AG10803 (cell line): ENCODE results near the gene LGALS7.
"Not testable (repeated sequence)": the region's sequence is repeated elsewhere in the genome, so short reads cannot be mapped to it uniquely, and the experiment has no call there.

Experiments used
- DNase-seq: peaks from one replicate; pipeline ENCODE4 v3.0.0; 2010; ENCODE audit warnings: low read depth
- H3K4me3 ChIP-seq: 2 replicates; pipeline ENCODE4 v1.5.1; 2011; ENCODE audit warnings: mild to moderate bottlenecking, low read length, control low read depth
- CTCF ChIP-seq: conservative IDR thresholded peaks from 2 replicates; pipeline ENCODE4 v1.5.1; 2011; ENCODE audit warnings: mild to moderate bottlenecking, low read length, control low read depth, inconsistent platforms

LGALS7 gene

GRCh38 chr19:38786572-38787265 lies 13.4 kb upstream of the LGALS7 start:
- H3K4me3 ChIP-seq: no peak overlapping the region
- no peak for DNase-seq
- no peak for TF ChIP-seq CTCF

GRCh38 chr19:38786061-38786460 lies 12.7 kb upstream of the LGALS7 start:
- not testable (repeated sequence) for DNase-seq, H3K4me3 ChIP-seq

GRCh38 chr19:38785187-38785699 lies 11.9 kb upstream of the LGALS7 start:
- no peak for DNase-seq
- TF ChIP-seq CTCF: no peak

GRCh38 chr19:38784224-38784623 lies 10.9 kb upstream of the LGALS7 start:
- TF ChIP-seq CTCF: no peak
- no peak for DNase-seq

More at GRCh38 chr19:38785187-38785699, 11.9 kb upstream of the LGALS7 start:
- no peak overlapping the region for H3K4me3 ChIP-seq

GRCh38 chr19:38782212-38782611 lies 8.9 kb upstream of the LGALS7 start:
- H3K4me3 ChIP-seq, DNase-seq: not testable (repeated sequence)

More at GRCh38 chr19:38784224-38784623, 10.9 kb upstream of the LGALS7 start:
- no peak overlapping the region for H3K4me3 ChIP-seq

GRCh38 chr19:38781058-38781457 lies 7.7 kb upstream of the LGALS7 start:
- no peak for DNase-seq
- no peak overlapping the region for H3K4me3 ChIP-seq
- no peak for TF ChIP-seq CTCF

- H3K4me3 ChIP-seq: no peak overlapping the region
- DNase-seq: no peak
- TF ChIP-seq CTCF: no peak
These were observed 7.1 kb upstream of the LGALS7 start for GRCh38 chr19:38780443-38780842.

GRCh38 chr19:38778733-38779132 lies 5.4 kb upstream of the LGALS7 start:
- DNase-seq: no peak

More at GRCh38 chr19:38778733-38779132, 5.4 kb upstream of the LGALS7 start:
- no peak for TF ChIP-seq CTCF
- no peak overlapping the region for H3K4me3 ChIP-seq
